HG03342 (cell line): Measurements from ENCODE around the gene OPTC.

Experiments
- ATAC-seq: cut with Tn5 transposase; IDR thresholded peaks from one replicate; pipeline ENCODE4 v1.9.1; 2021; ENCODE audit warnings: mild to moderate bottlenecking, moderate library complexity; ENCODE audit not compliant: unreplicated experiment

Gene OPTC

DNA sequence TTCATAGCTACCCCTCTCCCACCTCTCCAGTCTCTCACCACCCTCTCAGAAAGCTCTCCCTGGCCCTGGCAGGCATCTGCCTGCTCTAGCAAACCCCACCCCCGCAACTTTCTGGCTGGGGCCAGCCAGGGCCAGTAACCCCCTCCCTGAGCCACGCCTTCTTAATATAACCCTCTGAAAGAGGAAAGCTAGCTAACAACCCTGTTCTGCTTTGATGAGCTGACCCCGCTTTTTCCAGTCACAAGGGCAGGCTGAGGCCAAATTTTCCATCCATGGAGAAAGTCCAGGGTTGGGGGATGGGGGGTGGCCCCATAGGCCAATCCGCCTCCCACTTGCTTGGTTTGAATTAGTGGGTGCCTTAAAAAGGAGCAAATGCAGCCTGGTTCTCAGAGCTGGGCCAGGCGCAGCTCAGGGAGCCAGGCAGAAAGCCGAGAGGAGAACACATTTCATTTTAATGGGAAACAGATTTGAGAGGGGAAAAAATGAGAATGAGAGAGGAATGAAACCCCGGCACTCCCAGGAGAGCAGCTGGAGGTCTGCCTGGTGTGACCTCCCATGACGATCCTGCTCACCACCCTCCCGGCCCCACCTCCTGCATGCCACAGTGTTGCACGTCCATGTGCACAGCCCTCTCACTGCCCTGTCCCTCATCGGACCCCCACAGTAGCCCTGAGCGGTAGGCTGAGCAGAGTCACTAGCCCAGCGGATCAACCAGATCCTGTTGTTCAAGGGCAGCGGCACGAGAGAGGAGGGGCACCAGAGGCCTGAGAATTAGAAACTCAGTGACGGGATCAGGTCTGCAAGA is 62.3 kb downstream of the OPTC start:
- ATAC-seq: no peak

DNA sequence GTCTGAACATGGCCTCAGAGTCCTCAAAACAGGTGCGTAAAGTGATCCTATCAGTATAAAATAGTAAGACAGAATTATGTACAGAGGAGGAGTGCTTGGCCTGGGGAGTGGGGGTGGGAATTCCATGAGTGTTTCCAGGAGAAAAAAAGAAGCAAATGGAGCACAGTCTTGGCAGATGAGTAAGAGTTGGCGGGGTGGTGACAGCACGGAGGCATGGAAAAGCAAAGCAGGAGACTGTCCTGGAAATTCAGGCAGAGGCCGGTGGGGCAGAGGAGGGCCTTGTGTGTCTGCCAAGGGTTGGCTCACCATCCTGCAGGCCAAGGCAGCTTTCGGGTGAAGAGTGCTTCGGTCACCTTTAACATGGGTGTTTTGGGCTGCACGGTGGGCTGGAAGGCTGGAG is 63.4 kb downstream of the OPTC start:
- ATAC-seq: no peak

DNA sequence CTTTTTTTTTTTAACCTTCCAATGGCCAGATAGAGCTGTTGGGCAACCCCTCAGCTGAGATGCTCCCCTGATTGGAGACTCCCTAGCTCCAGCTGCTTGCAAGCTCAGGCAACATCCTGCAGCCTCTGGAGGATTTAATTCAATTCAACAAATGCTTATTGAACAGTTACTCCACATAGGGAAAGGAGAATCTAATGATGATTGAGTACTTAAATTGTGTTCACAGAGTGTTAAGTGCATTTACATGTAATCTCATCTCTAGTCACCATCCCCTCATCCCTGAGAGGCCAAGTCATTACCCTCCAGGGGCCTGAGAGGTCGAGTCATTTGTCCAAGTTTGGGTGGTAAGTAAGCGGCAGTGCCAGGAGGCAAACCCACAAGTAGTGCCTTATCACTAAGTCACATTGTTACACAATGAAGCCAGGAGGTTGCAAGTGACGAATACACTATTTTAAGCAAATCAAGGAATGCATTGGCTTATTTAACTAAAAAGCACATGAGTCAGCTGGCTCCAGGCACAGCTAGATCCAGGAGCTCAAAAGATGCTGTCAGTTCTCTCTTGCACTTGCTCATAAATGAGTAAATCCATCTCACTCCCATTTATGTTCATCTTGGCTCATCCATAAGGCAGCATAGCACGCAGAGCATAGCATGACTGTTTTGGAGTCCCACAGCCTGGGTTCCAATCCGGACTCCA is 64.3 kb downstream of the OPTC start:
- ATAC-seq: no peak
